ENCODE measurements around the gene KIF1C.
"Not testable (repeated sequence)": the region's sequence is repeated elsewhere in the genome, so short reads cannot be mapped to it uniquely, and the experiment has no call there.

KIF1C gene

GRCh38 chr17:5002121-5002788, 4.5 kb downstream of the KIF1C start:
- DNase-seq, result no peak

- DNase-seq, result no peak
These were observed 5.6 kb downstream of the KIF1C start for GRCh38 chr17:5003214-5003867.

GRCh38 chr17:5011928-5012327, 14.2 kb downstream of the KIF1C start:
- DNase-seq, result peak; percentile 70

GRCh38 chr17:5014357-5014756, 16.6 kb downstream of the KIF1C start:
- no peak for DNase-seq

GRCh38 chr17:5019475-5019956, 21.8 kb downstream of the KIF1C start:
- DNase-seq, result peak; percentile 32

- DNase-seq, result no peak
These were observed 22.8 kb downstream of the KIF1C start for GRCh38 chr17:5020502-5021023.

- DNase-seq, result no peak
These were observed 24.5 kb downstream of the KIF1C start for GRCh38 chr17:5022171-5022711.

GRCh38 chr17:5023588-5024147, 25.9 kb downstream of the KIF1C start:
- DNase-seq, result no peak

- no peak for DNase-seq
These were observed 26.9 kb downstream of the KIF1C start for GRCh38 chr17:5024604-5025003.

- DNase-seq, result no peak
These were observed 29.5 kb downstream of the KIF1C start for GRCh38 chr17:5027299-5027698.

GRCh38 chr17:5027916-5028315, 30.2 kb downstream of the KIF1C start:
- DNase-seq, result peak; percentile 29

- DNase-seq, result not testable (repeated sequence)
These were observed 32.4 kb downstream of the KIF1C start for GRCh38 chr17:5030168-5030567.

- peak; percentile 97 for DNase-seq
These were observed 33.8 kb downstream of the KIF1C start for GRCh38 chr17:5031365-5032082.

GRCh38 chr17:5032865-5033264, 35.1 kb downstream of the KIF1C start:
- DNase-seq, result no peak

- DNase-seq, result no peak
These were observed 35.7 kb downstream of the KIF1C start for GRCh38 chr17:5033352-5034015.

GRCh38 chr17:5034063-5034462, 36.3 kb downstream of the KIF1C start:
- no peak for DNase-seq

GRCh38 chr17:5034651-5035050, 36.9 kb downstream of the KIF1C start:
- DNase-seq, result no peak

- no peak for DNase-seq
These were observed 37.6 kb downstream of the KIF1C start, which contains the start of gene SLC52A1 for GRCh38 chr17:5035315-5035714. TSS of gene SLC52A1 (minus strand) at chr17:5035426. CDS start at chr17:5034606, 820 bp downstream.

- no peak for DNase-seq
These were observed 44.6 kb downstream of the KIF1C start for GRCh38 chr17:5042157-5043022.

GRCh38 chr17:5043524-5043923, 45.8 kb downstream of the KIF1C start:
- no peak for DNase-seq

GRCh38 chr17:5044630-5045029, 46.9 kb downstream of the KIF1C start:
- no peak for DNase-seq
